ENCODE measurements around the gene CORO6.
A peak's percentile ranks its signal among the peaks of the same experiment; 100 is the strongest.

Gene CORO6

GRCh38 chr17:29589524-29590410 is 32.9 kb downstream of the CORO6 start, which contains the start of gene GIT1:
GIT1 (minus strand) TSS chr17:29589648; CDS start chr17:29589378, 270 bp downstream.
- DNase-seq: peak; percentile 91

- DNase-seq: peak; percentile 49
Measured at GRCh38 chr17:29588562-29589411, 33.9 kb downstream of the CORO6 start.

GRCh38 chr17:29588017-29588561 is 34.6 kb downstream of the CORO6 start:
- no peak for DNase-seq

- DNase-seq: no peak
Measured at GRCh38 chr17:29587591-29587990, 35.1 kb downstream of the CORO6 start.

- no peak for DNase-seq
Measured at GRCh38 chr17:29586676-29587469, 35.8 kb downstream of the CORO6 start.

- DNase-seq: peak; percentile 61
Measured at GRCh38 chr17:29585080-29585751, 37.5 kb downstream of the CORO6 start.

- DNase-seq: no peak
Measured at GRCh38 chr17:29584452-29585079, 38.1 kb downstream of the CORO6 start.

GRCh38 chr17:29583324-29584248 is 39.1 kb downstream of the CORO6 start:
- DNase-seq: no peak

- no peak for DNase-seq
Measured at GRCh38 chr17:29582772-29583171, 39.9 kb downstream of the CORO6 start.

GRCh38 chr17:29582254-29582765 is 40.4 kb downstream of the CORO6 start:
- DNase-seq: no peak

- DNase-seq: no peak
Measured at GRCh38 chr17:29581583-29582253, 41.0 kb downstream of the CORO6 start.

- peak; percentile 92 for DNase-seq
Measured at GRCh38 chr17:29579866-29580771, 42.6 kb downstream of the CORO6 start.

GRCh38 chr17:29578626-29579485 is 43.9 kb downstream of the CORO6 start:
- DNase-seq: no peak

- no peak for DNase-seq
Measured at GRCh38 chr17:29577385-29578211, 45.1 kb downstream of the CORO6 start.

GRCh38 chr17:29577001-29577370 is 45.7 kb downstream of the CORO6 start:
- DNase-seq: no peak

GRCh38 chr17:29576214-29577000 is 46.3 kb downstream of the CORO6 start:
- DNase-seq: no peak

Measured in 8988T (cell line).